HepG2 (cell line): ENCODE results near the gene DLST. TPM values are rescaled to one million over a fixed set of nuclear protein-coding genes. Genes with fewer than 3 reads are reported as not detected.
A peak's percentile ranks its signal among the peaks of the same experiment; 100 is the strongest.

Source experiments
- ATAC-seq: fragments of 200-7000 bp; cut with Tn5 transposase; 3 replicates; pipeline ENCODE4 v1.9.1; 2020; ENCODE audit warnings: mild to moderate bottlenecking, moderate library complexity
- BruUV-seq: library from RNA; stranded (reverse); fragments of 400-500 nt; replicated peaks from 2 replicates; lab custom pipeline; 2021; lab: Mats Ljungman, UMichigan
- CTCF ChIA-PET: fragments of 300-600 bp; formaldehyde crosslinking; extraction: SDS; loops from one replicate; lab custom pipeline; 2021; ENCODE audit warnings: low total read pairs, inconsistent platforms, low intra/inter-chr PET ratio; lab: Yijun Ruan, JAX
- POLR2A ChIA-PET: fragments of 350-600 bp; sonication (Branson Sonifier 250); formaldehyde crosslinking; loops from one replicate; lab custom pipeline; 2020; ENCODE audit warnings: antibody characterized with exemption, inconsistent platforms; lab: Yijun Ruan, JAX
- DNase-seq: peaks from one replicate; pipeline ENCODE4 v3.0.0-alpha.2; 2015; ENCODE audit warnings: low spot score
- FAIRE-seq: peaks from 3 replicates; lab custom pipeline; 2011; peaks lifted over from hg19 to GRCh38; lab: Jason Lieb, UNC
- H2AFZ ChIP-seq: one replicate; pipeline ENCODE4 v1.6.1; 2011; ENCODE audit warnings: low read length, inconsistent platforms
- H3K27ac ChIP-seq: fragments of 300-600 bp; 3 replicates; pipeline ENCODE4 v1.8.0; 2011; ENCODE audit warnings: mixed run types, mild to moderate bottlenecking, mixed read lengths, low read length, inconsistent platforms; ENCODE audit not compliant: insufficient read depth; ENCODE audit errors: extremely low read length
- H3K27me3 ChIP-seq, 2 experiments: fragments of 200-600 bp in 1 of 2; 2 replicates in 1 of 2; 3 replicates in 1 of 2; pipeline versions ENCODE4 v1.6.0 to v1.8.0; 2011; ENCODE audit warnings: low read length in 2 of 2, mild to moderate bottlenecking in 2 of 2, moderate library complexity in 2 of 2, inconsistent platforms in 1 of 2; ENCODE audit not compliant: insufficient read depth in 2 of 2, control insufficient read depth in 1 of 2
- H3K36me3 ChIP-seq, 2 experiments: fragments of 200-600 bp in 1 of 2; replicated peaks in 1 of 2; 2 replicates in 1 of 2; 3 replicates in 1 of 2; pipeline versions ENCODE4 v1.5.1 to v1.8.0; 2011; ENCODE audit warnings: low read length in 2 of 2, inconsistent platforms in 1 of 2; ENCODE audit not compliant: insufficient read depth in 2 of 2, control insufficient read depth in 1 of 2
- H3K4me1 ChIP-seq: 2 replicates; pipeline ENCODE4 v1.5.1; 2012; ENCODE audit warnings: low read length, inconsistent platforms; ENCODE audit not compliant: insufficient read depth
- H3K4me2 ChIP-seq: 2 replicates; pipeline ENCODE4 v1.6.0; 2011; ENCODE audit warnings: low read depth, low read length, inconsistent platforms
- H3K4me3 ChIP-seq, 3 experiments: fragments of 200-600 bp in 1 of 3; sonication (generic), shearing (Covaris generic) in 1 of 3; replicated peaks in 1 of 3; 2 replicates each; pipeline ENCODE4 v1.5.1; 2011 to 2016; ENCODE audit warnings: low read length in 3 of 3, inconsistent platforms in 2 of 3, low read depth in 2 of 3, mild to moderate bottlenecking in 2 of 3, control low read depth in 1 of 3, mixed read lengths in 1 of 3; ENCODE audit not compliant: insufficient read depth in 1 of 3
- H3K79me2 ChIP-seq: one replicate; pipeline ENCODE4 v1.6.1; 2011; ENCODE audit warnings: low read length, inconsistent platforms; ENCODE audit not compliant: insufficient read depth
- H3K9ac ChIP-seq: 2 replicates; pipeline ENCODE4 v1.6.0; 2011; ENCODE audit warnings: mild to moderate bottlenecking, low read depth, low read length, inconsistent platforms; ENCODE audit not compliant: insufficient read depth
- H3K9me3 ChIP-seq: 2 replicates; pipeline ENCODE4 v1.5.1; 2012; ENCODE audit warnings: mild to moderate bottlenecking, low read length
- H4K20me1 ChIP-seq: 2 replicates; pipeline ENCODE4 v1.6.0; 2011; ENCODE audit warnings: inconsistent platforms, mild to moderate bottlenecking, low read length, moderate library complexity; ENCODE audit not compliant: insufficient read depth
- DR1 ChIP-seq: sonication (generic); formaldehyde crosslinking; IDR thresholded peaks from 2 replicates; pipeline ENCODE4 v1.8.0; 2021; ENCODE audit warnings: mild to moderate bottlenecking, missing genetic modification reagents, inconsistent platforms
- ELF4 ChIP-seq: sonication (generic); formaldehyde crosslinking; IDR thresholded peaks from 2 replicates; pipeline ENCODE4 v1.5.0; 2020; ENCODE audit warnings: missing genetic modification reagents, mild to moderate bottlenecking, moderate library complexity, borderline replicate concordance
- IRX3 ChIP-seq: sonication (generic); formaldehyde crosslinking; IDR thresholded peaks from 2 replicates; pipeline ENCODE4 v1.8.1; 2023; ENCODE audit warnings: mild to moderate bottlenecking, low read depth, missing genetic modification reagents, borderline replicate concordance
- MIER3 ChIP-seq: IDR thresholded peaks from 2 replicates; pipeline ENCODE4 v1.6.1; 2016; ENCODE audit warnings: missing compliant biosample characterization, borderline replicate concordance
- NAIF1 ChIP-seq: sonication (generic); formaldehyde crosslinking; IDR thresholded peaks from 2 replicates; pipeline ENCODE4 v1.5.0; 2020; ENCODE audit warnings: mild to moderate bottlenecking, missing genetic modification reagents, borderline replicate concordance
- RFX1 ChIP-seq: fragments of 450-650 bp; IDR thresholded peaks from 2 replicates; pipeline ENCODE4 v1.6.1; 2017
- SP5 ChIP-seq: IDR thresholded peaks from 2 replicates; pipeline ENCODE4 v1.6.1; 2016; ENCODE audit warnings: low read depth, borderline replicate concordance
- ZNF766 ChIP-seq: sonication (generic); formaldehyde crosslinking; IDR thresholded peaks from 2 replicates; pipeline ENCODE4 v1.5.0; 2020; ENCODE audit warnings: missing genetic modification reagents, borderline replicate concordance
- ZNF777 ChIP-seq: sonication (generic); formaldehyde crosslinking; IDR thresholded peaks from 2 replicates; pipeline ENCODE4 v1.4.0; 2020; ENCODE audit warnings: missing genetic modification reagents
- WGBS: methylation state at CpG from one replicate; pipeline ENCODE4 v1.1.6; 2017; ENCODE audit warnings: low lambda C conversion rate; 5-methylcytosine and 5-hydroxymethylcytosine counted together
- in situ Hi-C: cut with HindIII; loops from 2 replicates; pipeline ENCODE4 v1.10.0; 2017; ENCODE audit warnings: low pct_unique_long_range_greater_than_20kb; ENCODE audit not compliant: extremely low pct_ligation_motif_present
- intact Hi-C: fragments of 100-400 bp; cut with micrococcal nuclease; formaldehyde crosslinking; loops from one replicate; pipeline ENCODE4 v1.10.0; 2022; ENCODE audit not compliant: unreplicated experiment
- polyA plus RNA-seq, 8 experiments: library from polyadenylated mRNA; depleted of rRNA in 3 of 8; stranded (reverse) in 7 of 8; unstranded in 1 of 8; fragments of >200 nt; fragmentation: Illumina TruSeq in 4 of 8; extraction: Trizol in 4 of 8; gene quantifications; 2 replicates each; pipeline versions ENCODE4 v1.2.1 to v1.2.3, GENCODE V29; 2011 to 2016; ENCODE audit warnings: low read depth in 4 of 8, missing spikeins in 1 of 8, mixed read lengths in 1 of 8; ENCODE audit not compliant: insufficient read depth in 1 of 8
- total RNA-seq, 5 experiments: library from RNA; depleted of rRNA; stranded (reverse); fragments of >200 nt; fragmentation: Illumina TruSeq; extraction: Trizol; gene quantifications; 2 replicates each; pipeline ENCODE4 v1.2.3, GENCODE V29; 2016; ENCODE audit warnings: low read depth in 1 of 5
- TF ChIP-seq, protein P1 (sequence below): sonication (generic); formaldehyde crosslinking; conservative IDR thresholded peaks from 2 replicates; pipeline ENCODE4 v1.5.0; 2020; ENCODE audit warnings: missing genetic modification reagents
- TF ChIP-seq, protein P2 (sequence below): sonication (generic); formaldehyde crosslinking; IDR thresholded peaks from 2 replicates; pipeline ENCODE4 v1.5.0; 2020; ENCODE audit warnings: missing genetic modification reagents, mild to moderate bottlenecking, borderline replicate concordance
- TF ChIP-seq, protein P3 (sequence below): sonication (generic); formaldehyde crosslinking; IDR thresholded peaks from 2 replicates; pipeline ENCODE4 v1.4.0; 2020; ENCODE audit warnings: mild to moderate bottlenecking, missing genetic modification reagents
- TF ChIP-seq, protein P4 (sequence below): sonication (generic); formaldehyde crosslinking; IDR thresholded peaks from 2 replicates; pipeline ENCODE4 v1.8.1; 2023; ENCODE audit warnings: mild to moderate bottlenecking, missing genetic modification reagents
- TF ChIP-seq, protein P5 (sequence below): fragments of 450-650 bp; IDR thresholded peaks from 2 replicates; pipeline ENCODE4 v1.6.1; 2016

The DLST gene
- total and polyA plus RNA-seq, 2 of the 13 experiments (the other 11 are each of a cell fraction or from before 2014, with no cell fraction given), result 56.5 to 94.3 TPM

DNA sequence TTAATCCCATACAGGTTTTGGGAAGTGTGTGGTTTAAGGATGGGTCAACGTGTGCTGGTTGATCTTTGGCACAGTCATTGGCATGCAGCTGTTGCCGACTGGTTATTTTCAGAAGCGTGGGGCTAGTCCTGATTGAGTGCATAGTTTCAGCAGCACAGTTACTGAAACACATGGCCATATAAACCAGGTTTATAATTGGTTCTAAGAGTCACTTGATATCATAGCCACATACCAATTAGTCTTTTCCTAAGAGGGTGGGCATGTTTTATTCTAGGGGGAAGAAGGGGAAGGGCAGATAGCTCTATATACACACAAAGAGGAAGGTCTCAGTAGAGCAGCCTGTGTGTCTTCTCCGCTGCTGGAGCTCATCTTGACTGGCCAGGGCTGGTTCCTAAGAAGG, 52.3 kb downstream of the DLST start:
- in situ Hi-C loops (no loop called here), intact Hi-C loops (no loop called here)
- WGBS, result 7% methylated on average over 3 of the region's 4 CpGs
- ChIA-PET CTCF (no interaction called here), POLR2A (interaction anchor here (0.5 to 1.0 kb wide), 3 partner anchors 11 to 95 kb away, joined by 3 read pairs; partner anchors contain the start of gene RPS6KL1)
- H3K27me3 ChIP-seq, result peaks cover 0 to 2% of the 10 kb centered on the region in 2 experiments; a peak in 2 of 5 replicates
- H3K4me2 ChIP-seq, result peak overlapping the region; percentile 43; the same call in 1 of the 2 replicates
- H3K9me3 ChIP-seq, result no peaks in the 10 kb centered on the region
- H3K4me3 ChIP-seq, result no peak overlapping the region
- H3K79me2 ChIP-seq, result no peaks in the 10 kb centered on the region
- H3K27ac ChIP-seq, result no peak overlapping the region
- no peak overlapping the region for H2AFZ ChIP-seq
- ATAC-seq, result peak; percentile 44
- H4K20me1 ChIP-seq, result no peaks in the 10 kb centered on the region
- DNase-seq, result no peak
- H3K9ac ChIP-seq, result no peak overlapping the region
- FAIRE-seq, result no peak
- peaks cover 39% of the 10 kb centered on the region for H3K4me1 ChIP-seq
- BruUV-seq, result no TSS peak
- H3K36me3 ChIP-seq, result no peaks in the 10 kb centered on the region
- TF ChIP-seq DR1 (CRISPR knock-in tag) (no peak), ZNF766 (CRISPR knock-in tag) (no peak), NAIF1 (no peak), MIER3 (CRISPR knock-in tag) (no peak), ZNF777 (CRISPR knock-in tag) (no peak), IRX3 (CRISPR knock-in tag) (no peak), SP5 (CRISPR knock-in tag) (no peak), RFX1 (no peak), ELF4 (no peak)
- TF ChIP-seq, protein P1, sequence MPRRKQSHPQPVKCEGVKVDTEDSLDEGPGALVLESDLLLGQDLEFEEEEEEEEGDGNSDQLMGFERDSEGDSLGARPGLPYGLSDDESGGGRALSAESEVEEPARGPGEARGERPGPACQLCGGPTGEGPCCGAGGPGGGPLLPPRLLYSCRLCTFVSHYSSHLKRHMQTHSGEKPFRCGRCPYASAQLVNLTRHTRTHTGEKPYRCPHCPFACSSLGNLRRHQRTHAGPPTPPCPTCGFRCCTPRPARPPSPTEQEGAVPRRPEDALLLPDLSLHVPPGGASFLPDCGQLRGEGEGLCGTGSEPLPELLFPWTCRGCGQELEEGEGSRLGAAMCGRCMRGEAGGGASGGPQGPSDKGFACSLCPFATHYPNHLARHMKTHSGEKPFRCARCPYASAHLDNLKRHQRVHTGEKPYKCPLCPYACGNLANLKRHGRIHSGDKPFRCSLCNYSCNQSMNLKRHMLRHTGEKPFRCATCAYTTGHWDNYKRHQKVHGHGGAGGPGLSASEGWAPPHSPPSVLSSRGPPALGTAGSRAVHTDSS (CRISPR knock-in tag), result no peak
- TF ChIP-seq, protein P2, sequence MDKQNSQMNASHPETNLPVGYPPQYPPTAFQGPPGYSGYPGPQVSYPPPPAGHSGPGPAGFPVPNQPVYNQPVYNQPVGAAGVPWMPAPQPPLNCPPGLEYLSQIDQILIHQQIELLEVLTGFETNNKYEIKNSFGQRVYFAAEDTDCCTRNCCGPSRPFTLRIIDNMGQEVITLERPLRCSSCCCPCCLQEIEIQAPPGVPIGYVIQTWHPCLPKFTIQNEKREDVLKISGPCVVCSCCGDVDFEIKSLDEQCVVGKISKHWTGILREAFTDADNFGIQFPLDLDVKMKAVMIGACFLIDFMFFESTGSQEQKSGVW (CRISPR knock-in tag), result no peak
- TF ChIP-seq, protein P3, sequence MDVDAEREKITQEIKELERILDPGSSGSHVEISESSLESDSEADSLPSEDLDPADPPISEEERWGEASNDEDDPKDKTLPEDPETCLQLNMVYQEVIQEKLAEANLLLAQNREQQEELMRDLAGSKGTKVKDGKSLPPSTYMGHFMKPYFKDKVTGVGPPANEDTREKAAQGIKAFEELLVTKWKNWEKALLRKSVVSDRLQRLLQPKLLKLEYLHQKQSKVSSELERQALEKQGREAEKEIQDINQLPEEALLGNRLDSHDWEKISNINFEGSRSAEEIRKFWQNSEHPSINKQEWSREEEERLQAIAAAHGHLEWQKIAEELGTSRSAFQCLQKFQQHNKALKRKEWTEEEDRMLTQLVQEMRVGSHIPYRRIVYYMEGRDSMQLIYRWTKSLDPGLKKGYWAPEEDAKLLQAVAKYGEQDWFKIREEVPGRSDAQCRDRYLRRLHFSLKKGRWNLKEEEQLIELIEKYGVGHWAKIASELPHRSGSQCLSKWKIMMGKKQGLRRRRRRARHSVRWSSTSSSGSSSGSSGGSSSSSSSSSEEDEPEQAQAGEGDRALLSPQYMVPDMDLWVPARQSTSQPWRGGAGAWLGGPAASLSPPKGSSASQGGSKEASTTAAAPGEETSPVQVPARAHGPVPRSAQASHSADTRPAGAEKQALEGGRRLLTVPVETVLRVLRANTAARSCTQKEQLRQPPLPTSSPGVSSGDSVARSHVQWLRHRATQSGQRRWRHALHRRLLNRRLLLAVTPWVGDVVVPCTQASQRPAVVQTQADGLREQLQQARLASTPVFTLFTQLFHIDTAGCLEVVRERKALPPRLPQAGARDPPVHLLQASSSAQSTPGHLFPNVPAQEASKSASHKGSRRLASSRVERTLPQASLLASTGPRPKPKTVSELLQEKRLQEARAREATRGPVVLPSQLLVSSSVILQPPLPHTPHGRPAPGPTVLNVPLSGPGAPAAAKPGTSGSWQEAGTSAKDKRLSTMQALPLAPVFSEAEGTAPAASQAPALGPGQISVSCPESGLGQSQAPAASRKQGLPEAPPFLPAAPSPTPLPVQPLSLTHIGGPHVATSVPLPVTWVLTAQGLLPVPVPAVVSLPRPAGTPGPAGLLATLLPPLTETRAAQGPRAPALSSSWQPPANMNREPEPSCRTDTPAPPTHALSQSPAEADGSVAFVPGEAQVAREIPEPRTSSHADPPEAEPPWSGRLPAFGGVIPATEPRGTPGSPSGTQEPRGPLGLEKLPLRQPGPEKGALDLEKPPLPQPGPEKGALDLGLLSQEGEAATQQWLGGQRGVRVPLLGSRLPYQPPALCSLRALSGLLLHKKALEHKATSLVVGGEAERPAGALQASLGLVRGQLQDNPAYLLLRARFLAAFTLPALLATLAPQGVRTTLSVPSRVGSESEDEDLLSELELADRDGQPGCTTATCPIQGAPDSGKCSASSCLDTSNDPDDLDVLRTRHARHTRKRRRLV (CRISPR knock-in tag), result no peak
- TF ChIP-seq, protein P4, sequence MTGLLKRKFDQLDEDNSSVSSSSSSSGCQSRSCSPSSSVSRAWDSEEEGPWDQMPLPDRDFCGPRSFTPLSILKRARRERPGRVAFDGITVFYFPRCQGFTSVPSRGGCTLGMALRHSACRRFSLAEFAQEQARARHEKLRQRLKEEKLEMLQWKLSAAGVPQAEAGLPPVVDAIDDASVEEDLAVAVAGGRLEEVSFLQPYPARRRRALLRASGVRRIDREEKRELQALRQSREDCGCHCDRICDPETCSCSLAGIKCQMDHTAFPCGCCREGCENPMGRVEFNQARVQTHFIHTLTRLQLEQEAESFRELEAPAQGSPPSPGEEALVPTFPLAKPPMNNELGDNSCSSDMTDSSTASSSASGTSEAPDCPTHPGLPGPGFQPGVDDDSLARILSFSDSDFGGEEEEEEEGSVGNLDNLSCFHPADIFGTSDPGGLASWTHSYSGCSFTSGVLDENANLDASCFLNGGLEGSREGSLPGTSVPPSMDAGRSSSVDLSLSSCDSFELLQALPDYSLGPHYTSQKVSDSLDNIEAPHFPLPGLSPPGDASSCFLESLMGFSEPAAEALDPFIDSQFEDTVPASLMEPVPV (CRISPR knock-in tag), result no peak
- TF ChIP-seq, protein P5, sequence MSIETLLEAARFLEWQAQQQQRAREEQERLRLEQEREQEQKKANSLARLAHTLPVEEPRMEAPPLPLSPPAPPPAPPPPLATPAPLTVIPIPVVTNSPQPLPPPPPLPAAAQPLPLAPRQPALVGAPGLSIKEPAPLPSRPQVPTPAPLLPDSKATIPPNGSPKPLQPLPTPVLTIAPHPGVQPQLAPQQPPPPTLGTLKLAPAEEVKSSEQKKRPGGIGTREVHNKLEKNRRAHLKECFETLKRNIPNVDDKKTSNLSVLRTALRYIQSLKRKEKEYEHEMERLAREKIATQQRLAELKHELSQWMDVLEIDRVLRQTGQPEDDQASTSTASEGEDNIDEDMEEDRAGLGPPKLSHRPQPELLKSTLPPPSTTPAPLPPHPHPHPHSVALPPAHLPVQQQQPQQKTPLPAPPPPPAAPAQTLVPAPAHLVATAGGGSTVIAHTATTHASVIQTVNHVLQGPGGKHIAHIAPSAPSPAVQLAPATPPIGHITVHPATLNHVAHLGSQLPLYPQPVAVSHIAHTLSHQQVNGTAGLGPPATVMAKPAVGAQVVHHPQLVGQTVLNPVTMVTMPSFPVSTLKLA, result no peak
